ENCODE results near the gene SH3BGRL. TPM values are rescaled to one million over a fixed set of nuclear protein-coding genes. Genes with fewer than 3 reads are reported as not detected.

SH3BGRL gene
- total RNA-seq (2022; extraction: Qiagen RNA extraction; ENCODE audit: low read depth), result 37.3 to 52.1 TPM (median 48.0 TPM) in 5 replicates

GRCh38 chrX:81201671-81202455, at the start of gene SH3BGRL, which contains the start of gene HMGN5:
Gene SH3BGRL, plus strand, starts transcription at chrX:81202102. Its CDS starts 99 bp downstream, at chrX:81202201.
Gene HMGN5, minus strand, starts transcription at chrX:81201913. Its CDS starts 80,364 bp downstream, at chrX:81121549.

Other genes with a start within 250 kb of the SH3BGRL start
- gene HMGN5, start 189 bp upstream of the SH3BGRL start, total RNA-seq (2022; extraction: Qiagen RNA extraction; ENCODE audit: low read depth), result 2.4 to 3.8 TPM (median 2.6 TPM) in 5 replicates